Karpas-422 (cell line): ENCODE data around the gene MIOX. TPM values are rescaled to one million over a fixed set of nuclear protein-coding genes. Genes with fewer than 3 reads are reported as not detected.

Experiments used
- DNase-seq: peaks from one replicate; pipeline ENCODE4 v3.0.0-alpha.2; 2015
- H2AFZ ChIP-seq: fragments of 200-600 bp; sonication (generic); 2 replicates; pipeline ENCODE4 v1.6.1; 2014; ENCODE audit warnings: antibody characterized with exemption, low read length, mixed read lengths
- H3K27ac ChIP-seq: fragments of 200-600 bp; sonication (generic); 2 replicates; pipeline ENCODE4 v1.5.1; 2014; ENCODE audit warnings: mild to moderate bottlenecking, low read length, moderate library complexity
- H3K27me3 ChIP-seq: fragments of 200-600 bp; sonication (generic); 2 replicates; pipeline ENCODE4 v1.6.1; 2014; ENCODE audit warnings: low read length, mixed read lengths
- H3K36me3 ChIP-seq: fragments of 200-600 bp; sonication (generic); 2 replicates; pipeline ENCODE4 v1.6.1; 2014; ENCODE audit warnings: low read length, mixed read lengths; ENCODE audit not compliant: insufficient read depth
- H3K4me1 ChIP-seq: fragments of 200-600 bp; sonication (generic); 2 replicates; pipeline ENCODE4 v1.6.1; 2014; ENCODE audit warnings: mild to moderate bottlenecking, low read length, mixed read lengths
- H3K4me2 ChIP-seq: fragments of 200-600 bp; sonication (generic); 2 replicates; pipeline ENCODE4 v1.6.1; 2014; ENCODE audit warnings: low read length, low read depth, mild to moderate bottlenecking; ENCODE audit not compliant: poor library complexity, severe bottlenecking
- H3K4me3 ChIP-seq: fragments of 200-600 bp; sonication (generic); 2 replicates; pipeline ENCODE4 v1.5.1; 2014; ENCODE audit warnings: mild to moderate bottlenecking, antibody characterized with exemption, low read length, mixed read lengths
- H3K79me2 ChIP-seq: fragments of 200-600 bp; sonication (generic); 2 replicates; pipeline ENCODE4 v1.6.1; 2014; ENCODE audit warnings: mild to moderate bottlenecking, low read length, mixed read lengths
- H3K9ac ChIP-seq: fragments of 200-600 bp; sonication (generic); 2 replicates; pipeline ENCODE4 v1.6.0; 2014; ENCODE audit warnings: low read length
- H3K9me2 ChIP-seq: fragments of 200-600 bp; sonication (generic), shearing (Covaris generic); replicated peaks from 2 replicates; pipeline ENCODE4 v1.6.0; 2014; ENCODE audit warnings: mild to moderate bottlenecking, low read length, moderate library complexity; ENCODE audit not compliant: insufficient read depth
- H3K9me3 ChIP-seq: fragments of 300-700, 200-600 bp; sonication (generic); 2 replicates; pipeline ENCODE4 v1.6.1; 2014; ENCODE audit warnings: low read length, mixed read lengths
- H4K20me1 ChIP-seq: fragments of 200-600 bp; sonication (generic); 2 replicates; pipeline ENCODE4 v1.6.1; 2014; ENCODE audit warnings: mild to moderate bottlenecking, antibody characterized with exemption, low read length, low read depth; ENCODE audit not compliant: insufficient read depth
- total RNA-seq: library from RNA; depleted of rRNA; stranded (reverse); fragments of >200 nt; shearing (Covaris generic); gene quantifications from 2 replicates; pipeline ENCODE4 v1.2.3, GENCODE V29; 2014; ENCODE audit warnings: low replicate concordance

The MIOX gene
- total RNA-seq, 1 experiment from 2014 or later = 0.93 TPM

GRCh38 chr22:50500452-50500851, 13.8 kb downstream of the MIOX start:
- H3K27ac ChIP-seq = no peak overlapping the region
- no peak overlapping the region for H2AFZ ChIP-seq
- no peak overlapping the region for H3K9ac ChIP-seq
- no peak overlapping the region for H3K4me2 ChIP-seq
- H3K4me3 ChIP-seq = no peak overlapping the region
- no peak for DNase-seq
- no peaks in the 10 kb centered on the region for H3K79me2 ChIP-seq
- no peaks in the 10 kb centered on the region for H3K9me3 ChIP-seq
- H3K27me3 ChIP-seq = no peaks in the 10 kb centered on the region
- H4K20me1 ChIP-seq = no peaks in the 10 kb centered on the region
- peaks cover 5% of the 10 kb centered on the region for H3K4me1 ChIP-seq
- H3K9me2 ChIP-seq = no peaks in the 10 kb centered on the region
- no peaks in the 10 kb centered on the region for H3K36me3 ChIP-seq

GRCh38 chr22:50502096-50502495, 15.4 kb downstream of the MIOX start:
- Histone ChIP-seq H3K36me3 (no peaks in the 10 kb centered on the region), H3K4me1 (peaks cover 15% of the 10 kb centered on the region), H3K4me3 (no peak overlapping the region), H3K9me2 (no peaks in the 10 kb centered on the region), H3K9me3 (no peaks in the 10 kb centered on the region), H3K27me3 (no peaks in the 10 kb centered on the region), H3K27ac (no peak overlapping the region), H3K79me2 (peaks cover 11% of the 10 kb centered on the region), H3K9ac (no peak overlapping the region), H3K4me2 (no peak overlapping the region), H2AFZ (no peak overlapping the region), H4K20me1 (0 out of 2 replicates have a peak, but pooled peaks cover 3% of the 10 kb centered on the region)
- no peak for DNase-seq

GRCh38 chr22:50502628-50503474, 16.2 kb downstream of the MIOX start:
- no peak for DNase-seq
- no peak overlapping the region for H3K4me3 ChIP-seq
- H3K27ac ChIP-seq = no peak overlapping the region
- peaks cover 15% of the 10 kb centered on the region for H3K4me1 ChIP-seq
- no peaks in the 10 kb centered on the region for H3K36me3 ChIP-seq
- no peaks in the 10 kb centered on the region for H3K27me3 ChIP-seq
- H3K9me3 ChIP-seq = no peaks in the 10 kb centered on the region
- H3K9ac ChIP-seq = no peak overlapping the region
- 0 out of 2 replicates have a peak, but pooled peaks cover 3% of the 10 kb centered on the region for H4K20me1 ChIP-seq
- peaks cover 14% of the 10 kb centered on the region for H3K79me2 ChIP-seq
- H3K9me2 ChIP-seq = no peaks in the 10 kb centered on the region
- H3K4me2 ChIP-seq = no peak overlapping the region
- H2AFZ ChIP-seq = no peak overlapping the region

- Histone ChIP-seq H3K4me2 (no peak overlapping the region), H4K20me1 (0 out of 2 replicates have a peak, but pooled peaks cover 3% of the 10 kb centered on the region), H3K79me2 (peaks cover 17% of the 10 kb centered on the region), H3K4me1 (peaks cover 11% of the 10 kb centered on the region), H3K9me2 (no peaks in the 10 kb centered on the region), H3K9ac (no peak overlapping the region), H3K9me3 (no peaks in the 10 kb centered on the region), H3K27me3 (no peaks in the 10 kb centered on the region), H3K27ac (no peak overlapping the region), H3K36me3 (no peaks in the 10 kb centered on the region), H3K4me3 (no peak overlapping the region), H2AFZ (no peak overlapping the region)
- peak; percentile 68 for DNase-seq
Observed at GRCh38 chr22:50503475-50504145, 17.0 kb downstream of the MIOX start.

GRCh38 chr22:50504369-50505211, 17.9 kb downstream of the MIOX start:
- DNase-seq = no peak
- 0 out of 2 replicates have a peak, but pooled peaks cover 3% of the 10 kb centered on the region for H4K20me1 ChIP-seq
- H3K9ac ChIP-seq = no peak overlapping the region
- H3K9me3 ChIP-seq = no peaks in the 10 kb centered on the region
- H3K4me2 ChIP-seq = no peak overlapping the region
- no peak overlapping the region for H3K4me3 ChIP-seq
- no peak overlapping the region for H3K27ac ChIP-seq
- H2AFZ ChIP-seq = no peak overlapping the region
- no peaks in the 10 kb centered on the region for H3K27me3 ChIP-seq
- peaks cover 27% of the 10 kb centered on the region for H3K79me2 ChIP-seq
- no peaks in the 10 kb centered on the region for H3K36me3 ChIP-seq
- H3K9me2 ChIP-seq = no peaks in the 10 kb centered on the region
- peaks cover 19% of the 10 kb centered on the region for H3K4me1 ChIP-seq

- no peak for DNase-seq
- Histone ChIP-seq H3K9me3 (no peaks in the 10 kb centered on the region), H2AFZ (no peak overlapping the region), H3K27me3 (no peaks in the 10 kb centered on the region), H3K27ac (no peak overlapping the region), H4K20me1 (0 out of 2 replicates have a peak, but pooled peaks cover 3% of the 10 kb centered on the region), H3K79me2 (peaks cover 34% of the 10 kb centered on the region), H3K9ac (no peak overlapping the region), H3K4me1 (peaks cover 20% of the 10 kb centered on the region), H3K9me2 (no peaks in the 10 kb centered on the region), H3K36me3 (no peaks in the 10 kb centered on the region), H3K4me3 (no peak overlapping the region), H3K4me2 (no peak overlapping the region)
Observed at GRCh38 chr22:50505276-50505775, 18.7 kb downstream of the MIOX start.

- 0 out of 2 replicates have a peak, but pooled peaks cover 3% of the 10 kb centered on the region for H4K20me1 ChIP-seq
- no peaks in the 10 kb centered on the region for H3K9me2 ChIP-seq
- peak overlapping the region; percentile 93 for H3K4me3 ChIP-seq
- H3K4me1 ChIP-seq = peaks cover 20% of the 10 kb centered on the region
- peaks cover 39% of the 10 kb centered on the region for H3K79me2 ChIP-seq
- H3K27ac ChIP-seq = no peak overlapping the region
- no peak for DNase-seq
- H2AFZ ChIP-seq = no peak overlapping the region
- peak overlapping the region; percentile 91 for H3K4me2 ChIP-seq
- no peaks in the 10 kb centered on the region for H3K9me3 ChIP-seq
- H3K27me3 ChIP-seq = no peaks in the 10 kb centered on the region
- no peaks in the 10 kb centered on the region for H3K36me3 ChIP-seq
- peak overlapping the region; percentile 100 for H3K9ac ChIP-seq
Observed at GRCh38 chr22:50505776-50506610, 19.3 kb downstream of the MIOX start.
